DND-41 (cell line): ENCODE measurements around the gene MB.

Experiments used
- ATAC-seq: fragments of 200-7000 bp; cut with Tn5 transposase; 3 replicates; pipeline ENCODE4 v1.9.1; 2021; ENCODE audit warnings: low read depth; ENCODE audit not compliant: insufficient read depth
- DNase-seq: peaks from one replicate; pipeline ENCODE4 v3.0.0-alpha.2; 2020
- H2AFZ ChIP-seq: 2 replicates; pipeline ENCODE4 v1.6.0; 2012; ENCODE audit warnings: low read depth, low read length
- H3K27ac ChIP-seq: 2 replicates; pipeline ENCODE4 v1.5.1; 2012; ENCODE audit warnings: low read length, inconsistent platforms
- H3K27me3 ChIP-seq: fragments of 200-600 bp; sonication (generic); 2 replicates; pipeline ENCODE4 v1.6.0; 2012; ENCODE audit warnings: low read length, mild to moderate bottlenecking, inconsistent platforms; ENCODE audit not compliant: insufficient read depth, poor library complexity
- H3K36me3 ChIP-seq: 2 replicates; pipeline ENCODE4 v1.5.1; 2012; ENCODE audit warnings: low read length, inconsistent platforms; ENCODE audit not compliant: insufficient read depth
- H3K4me1 ChIP-seq: 2 replicates; pipeline ENCODE4 v1.5.1; 2012; ENCODE audit warnings: mild to moderate bottlenecking, low read length; ENCODE audit not compliant: insufficient read depth
- H3K4me2 ChIP-seq: 2 replicates; pipeline ENCODE4 v1.6.0; 2012; ENCODE audit warnings: mild to moderate bottlenecking, moderate library complexity, low read length, inconsistent platforms; ENCODE audit not compliant: insufficient read depth
- H3K4me3 ChIP-seq, 2 experiments: fragments of 200-600 bp in 1 of 2; shearing (Covaris generic) in 1 of 2; 2 replicates each; pipeline ENCODE4 v1.5.1; 2012 to 2016; ENCODE audit warnings: inconsistent platforms in 2 of 2, low read length in 2 of 2, mild to moderate bottlenecking in 2 of 2, low read depth in 1 of 2, moderate library complexity in 1 of 2
- H3K79me2 ChIP-seq: 2 replicates; pipeline ENCODE4 v1.6.0; 2012; ENCODE audit warnings: low read length, inconsistent platforms; ENCODE audit not compliant: insufficient read depth
- H3K9ac ChIP-seq: 2 replicates; pipeline ENCODE4 v1.6.0; 2012; ENCODE audit warnings: low read depth, mild to moderate bottlenecking, inconsistent platforms, low read length, moderate library complexity
- H3K9me3 ChIP-seq: 2 replicates; pipeline ENCODE4 v1.5.1; 2012; ENCODE audit warnings: low read length, moderate library complexity, mild to moderate bottlenecking, inconsistent platforms; ENCODE audit not compliant: insufficient read depth, severe bottlenecking
- H4K20me1 ChIP-seq: 2 replicates; pipeline ENCODE4 v1.6.0; 2012; ENCODE audit warnings: low read length; ENCODE audit not compliant: insufficient read depth
- CTCF ChIP-seq: IDR thresholded peaks from 2 replicates; pipeline ENCODE4 v1.5.1; 2012; ENCODE audit warnings: borderline replicate concordance, low read length, moderate library complexity, mild to moderate bottlenecking; ENCODE audit not compliant: poor library complexity, severe bottlenecking; ENCODE audit errors: extremely low read depth
- EZH2 ChIP-seq: IDR thresholded peaks from 3 replicates; pipeline ENCODE4 v1.6.1; 2012; ENCODE audit warnings: borderline replicate concordance, low read depth, mild to moderate bottlenecking, moderate library complexity, low read length, inconsistent platforms; ENCODE audit not compliant: severe bottlenecking

Gene MB

GRCh38 chr22:35648066-35649025, 31.2 kb upstream of the MB start, which contains the start of gene APOL6:
APOL6 (plus strand) TSS chr22:35648446; CDS start chr22:35656426, 7,980 bp downstream.
- Histone ChIP-seq H3K4me3 (peak within 1 kb of the TSS; percentile 46 to 77), H3K9me3 (peaks cover 5% of the 10 kb centered on the region), H2AFZ (peak within 1 kb of the TSS; percentile 88), H3K79me2 (peaks cover 35% of the 10 kb centered on the region), H4K20me1 (no peaks in the 10 kb centered on the region; the same call in 1 of the 2 replicates), H3K4me1 (peaks cover 26% of the 10 kb centered on the region), H3K4me2 (peak within 1 kb of the TSS; percentile 78), H3K27ac (peak within 1 kb of the TSS; percentile 94), H3K27me3 (no peaks in the 10 kb centered on the region), H3K9ac (peak within 1 kb of the TSS; percentile 86), H3K36me3 (peaks cover 15% of the 10 kb centered on the region)
- no peak for TF ChIP-seq EZH2
- peak; percentile 10 for TF ChIP-seq CTCF
- ATAC-seq (peak; percentile 85), DNase-seq (peak; percentile 80)

GRCh38 chr22:35645646-35646045, 28.5 kb upstream of the MB start:
- H3K27me3 ChIP-seq: peaks cover 3% of the 10 kb centered on the region
- no peaks in the 10 kb centered on the region for H3K9me3 ChIP-seq
- no peak overlapping the region for H2AFZ ChIP-seq
- DNase-seq (no peak), ATAC-seq (no peak)
- no peak overlapping the region for H3K4me2 ChIP-seq
- H3K9ac ChIP-seq: no peak overlapping the region
- H4K20me1 ChIP-seq: no peaks in the 10 kb centered on the region; the same call in 1 of the 2 replicates
- peaks cover 26% of the 10 kb centered on the region for H3K4me1 ChIP-seq
- peaks cover 24% of the 10 kb centered on the region for H3K79me2 ChIP-seq
- no peak overlapping the region for H3K4me3 ChIP-seq
- H3K36me3 ChIP-seq: peaks cover 10% of the 10 kb centered on the region
- H3K27ac ChIP-seq: no peak overlapping the region
- TF ChIP-seq EZH2 (no peak), CTCF (no peak)

- Histone ChIP-seq H3K27me3 (peaks cover 3% of the 10 kb centered on the region), H3K79me2 (peaks cover 7% of the 10 kb centered on the region), H3K4me3 (no peak overlapping the region), H3K4me1 (peaks cover 10% of the 10 kb centered on the region), H3K9me3 (no peaks in the 10 kb centered on the region), H3K27ac (no peak overlapping the region), H3K4me2 (no peak overlapping the region), H4K20me1 (no peaks in the 10 kb centered on the region), H3K9ac (no peak overlapping the region), H3K36me3 (no peaks in the 10 kb centered on the region; the same call in 1 of the 2 replicates), H2AFZ (no peak overlapping the region; the same call in 1 of the 2 replicates)
- TF ChIP-seq EZH2 (no peak), CTCF (no peak)
- ATAC-seq: no peak
- DNase-seq: no peak
Observed at GRCh38 chr22:35643991-35644390, 26.9 kb upstream of the MB start.
